ENCODE results near the gene NBL1. TPM values are rescaled to one million over a fixed set of nuclear protein-coding genes. Genes with fewer than 3 reads are reported as not detected.
"Not testable (repeated sequence)": the region's sequence is repeated elsewhere in the genome, so short reads cannot be mapped to it uniquely, and the experiment has no call there.

The NBL1 gene
- total RNA-seq, 1 donor from 2014 or later: 55.9 TPM

GRCh38 chr1:19619697-19620384 lies 24.3 kb upstream of the NBL1 start:
- DNase-seq (ENCODE audit: low spot score): no peak
- intact Hi-C loops (cut with DNase I): no loop called here

GRCh38 chr1:19620786-19621185 lies 23.3 kb upstream of the NBL1 start:
- DNase-seq (ENCODE audit: low spot score): no peak
- intact Hi-C loops (cut with DNase I): no loop called here

GRCh38 chr1:19621274-19621950 lies 22.7 kb upstream of the NBL1 start:
- intact Hi-C loops (cut with DNase I): no loop called here

DNA sequence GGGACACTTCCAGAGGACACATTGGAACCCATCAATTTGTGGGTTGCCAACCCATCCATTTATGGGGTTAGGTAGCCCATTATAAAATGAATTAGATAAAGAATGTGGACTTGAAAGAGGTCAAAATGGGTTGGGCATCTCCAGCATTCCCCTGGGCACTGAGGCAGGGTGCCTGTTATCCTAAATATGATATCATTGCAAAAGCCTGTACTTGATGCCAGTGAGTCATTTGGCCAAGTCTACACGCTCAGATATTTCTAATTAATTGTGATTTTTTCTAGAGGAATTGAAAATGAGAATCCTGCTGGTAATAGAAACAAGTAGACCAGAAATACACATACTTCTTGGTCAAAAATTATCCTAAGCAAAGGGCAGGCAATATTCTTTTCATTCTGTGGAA lies 21.9 kb upstream of the NBL1 start:
- intact Hi-C loops (cut with DNase I): no loop called here

More at GRCh38 chr1:19621274-19621950, 22.7 kb upstream of the NBL1 start:
- DNase-seq (ENCODE audit: low spot score): no peak

DNA sequence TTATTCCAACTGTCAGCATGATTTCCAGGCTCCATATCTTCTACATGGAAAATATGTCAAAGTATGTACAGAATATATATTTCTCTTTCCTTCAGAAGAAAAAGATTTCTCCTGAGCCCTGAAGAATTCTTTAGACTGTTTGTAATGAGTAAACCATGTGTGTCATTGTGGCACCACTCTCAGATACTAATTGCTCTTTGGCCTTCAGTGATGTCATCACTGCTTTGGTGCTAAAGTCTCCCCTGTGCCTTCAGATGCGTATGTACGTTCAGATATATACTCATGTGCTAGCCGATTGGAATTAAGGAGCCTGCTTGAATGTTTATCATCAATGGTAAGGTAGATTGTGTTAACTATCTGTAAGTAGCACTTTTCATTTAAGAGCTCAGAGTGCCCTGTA lies 20.6 kb upstream of the NBL1 start:
- DNase-seq (ENCODE audit: low spot score): no peak
- intact Hi-C loops (cut with DNase I): no loop called here

More for the DNA sequence above, 21.9 kb upstream of the NBL1 start:
- no peak for DNase-seq (ENCODE audit: low spot score)

DNA sequence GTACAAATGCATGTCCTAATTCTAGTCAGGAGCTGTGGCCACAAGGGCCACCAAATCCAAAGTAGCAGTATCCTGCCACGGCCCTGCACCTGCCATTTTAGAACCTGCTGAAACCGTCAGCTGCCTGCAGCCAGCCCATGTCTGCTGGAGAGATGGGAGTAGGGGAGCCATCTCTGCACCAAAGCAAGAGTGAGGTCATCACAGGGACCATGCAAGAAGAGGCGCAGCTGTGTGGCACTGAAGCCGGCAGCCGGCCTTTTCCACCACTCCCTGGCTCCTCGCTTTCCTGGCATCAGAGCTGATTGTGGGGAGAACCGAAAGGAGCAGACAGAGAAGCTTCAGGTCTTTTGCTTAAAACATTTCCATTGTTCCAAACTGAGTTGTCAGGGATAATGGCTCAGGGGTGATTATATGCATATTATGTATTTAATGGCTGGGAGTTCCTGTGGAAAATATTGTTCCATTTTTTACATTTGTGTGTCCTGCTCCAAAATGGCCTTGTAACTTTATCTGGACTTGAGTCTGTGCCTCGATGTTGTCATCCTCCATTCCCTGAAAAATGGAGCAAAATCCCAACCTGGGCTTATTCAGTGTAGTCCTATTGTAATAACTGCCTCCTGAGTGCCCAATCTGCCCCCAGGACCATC lies 18.7 kb upstream of the NBL1 start:
- no peak for DNase-seq (ENCODE audit: low spot score)
- intact Hi-C loops (cut with DNase I): no loop called here

GRCh38 chr1:19628879-19629278 lies 15.2 kb upstream of the NBL1 start:
- intact Hi-C loops (cut with DNase I): no loop called here
- DNase-seq (ENCODE audit: low spot score): no peak

GRCh38 chr1:19629357-19629756 lies 14.8 kb upstream of the NBL1 start:
- intact Hi-C loops (cut with DNase I): no loop called here
- no peak for DNase-seq (ENCODE audit: low spot score)

- intact Hi-C loops (cut with DNase I): not testable (repeated sequence)
Observed at GRCh38 chr1:19630192-19630591, 13.9 kb upstream of the NBL1 start.

GRCh38 chr1:19630720-19631395 lies 13.3 kb upstream of the NBL1 start:
- intact Hi-C loops (cut with DNase I): no loop called here
- no peak for DNase-seq (ENCODE audit: low spot score)

More at GRCh38 chr1:19630192-19630591, 13.9 kb upstream of the NBL1 start:
- DNase-seq (ENCODE audit: low spot score): not testable (repeated sequence)

GRCh38 chr1:19632211-19632610 lies 11.9 kb upstream of the NBL1 start:
- no peak for DNase-seq (ENCODE audit: low spot score)
- intact Hi-C loops (cut with DNase I): no loop called here

DNA sequence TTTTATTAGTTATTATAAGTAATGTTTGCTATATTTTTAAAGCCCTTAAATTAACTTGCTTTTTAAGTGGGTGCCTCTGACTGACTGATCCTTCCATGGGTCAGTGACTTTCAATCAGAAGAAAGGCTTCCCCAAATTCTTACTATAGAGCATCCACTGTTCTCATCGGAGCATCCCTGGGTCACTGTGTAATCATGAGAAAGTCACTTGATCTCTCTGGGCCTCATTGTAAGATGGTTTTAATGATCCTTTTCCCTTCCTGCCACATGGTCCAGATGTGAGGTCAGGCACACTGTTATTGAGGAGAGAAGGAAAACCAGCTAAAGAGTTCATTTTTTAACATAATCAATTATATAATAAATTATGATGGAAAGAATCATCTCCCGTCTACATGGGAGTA lies 11.0 kb upstream of the NBL1 start:
- intact Hi-C loops (cut with DNase I): no loop called here
- no peak for DNase-seq (ENCODE audit: low spot score)

DNA sequence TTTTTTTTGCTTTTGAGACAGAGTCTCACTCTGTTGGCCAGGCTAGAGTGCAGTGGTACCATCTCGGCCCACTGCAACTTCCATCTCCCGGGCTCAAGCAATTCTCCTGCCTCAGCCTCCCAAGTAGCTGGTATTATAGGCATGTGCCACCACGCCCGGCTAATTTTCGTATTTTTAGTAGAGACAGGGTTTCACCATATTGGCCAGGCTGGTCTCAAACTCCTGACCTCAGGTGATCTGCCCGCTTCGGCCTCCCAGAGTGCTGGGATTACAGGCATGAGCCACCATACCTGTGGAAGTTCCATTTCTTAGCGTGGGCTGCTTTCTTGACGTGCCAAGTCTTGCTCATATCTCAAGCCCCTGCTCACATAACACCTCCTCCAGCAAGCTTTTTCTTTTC lies 9.0 kb upstream of the NBL1 start:
- intact Hi-C loops (cut with DNase I): not testable (repeated sequence)

GRCh38 chr1:19635646-19636045 lies 8.5 kb upstream of the NBL1 start:
- intact Hi-C loops (cut with DNase I): no loop called here
- no peak for DNase-seq (ENCODE audit: low spot score)

More for the DNA sequence above, 9.0 kb upstream of the NBL1 start:
- not testable (repeated sequence) for DNase-seq (ENCODE audit: low spot score)

GRCh38 chr1:19636065-19636464 lies 8.0 kb upstream of the NBL1 start:
- intact Hi-C loops (cut with DNase I): no loop called here
- no peak for DNase-seq (ENCODE audit: low spot score)

DNA sequence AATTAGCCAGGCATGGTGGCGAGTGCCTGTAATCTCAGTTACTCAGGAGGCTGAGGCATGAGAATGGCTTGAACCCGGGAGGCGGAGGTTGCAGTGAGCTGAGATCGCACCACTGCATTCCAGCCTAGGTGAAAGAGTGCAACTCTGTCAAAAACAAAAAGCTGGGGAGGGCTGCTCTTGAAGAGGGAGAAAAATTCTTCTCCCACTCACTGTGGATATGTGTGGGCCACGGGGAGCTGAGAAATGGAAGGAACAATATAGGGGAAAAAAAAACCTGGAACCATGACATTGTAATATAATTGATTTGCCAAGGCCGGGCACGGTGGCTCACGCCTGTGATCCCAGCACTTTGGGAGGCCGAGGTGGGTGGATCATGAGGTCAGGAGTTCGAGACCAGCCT lies 7.4 kb upstream of the NBL1 start:
- DNase-seq (ENCODE audit: low spot score); intact Hi-C loops (cut with DNase I): not testable (repeated sequence)

DNA sequence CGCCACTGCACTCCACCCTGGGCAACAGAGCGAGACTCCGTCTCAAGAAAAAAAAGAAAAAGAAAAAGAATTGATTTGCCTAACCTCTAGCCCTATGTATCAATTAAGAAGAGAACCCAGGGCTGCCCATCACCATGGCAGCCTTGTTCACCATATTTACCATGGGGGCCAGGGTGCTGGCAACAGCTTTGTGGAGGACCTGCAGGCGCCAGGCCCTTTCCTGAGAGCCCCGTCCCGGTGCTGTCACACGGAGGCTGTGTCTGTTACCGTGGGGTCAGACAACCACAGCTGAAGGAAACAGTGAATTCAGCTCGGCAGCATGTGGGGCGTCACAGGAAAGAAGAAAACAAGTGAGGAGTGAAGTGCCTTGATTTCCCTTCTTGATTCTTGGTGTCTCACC lies 6.5 kb upstream of the NBL1 start:
- DNase-seq (ENCODE audit: low spot score): no peak
- intact Hi-C loops (cut with DNase I): no loop called here

- DNase-seq (ENCODE audit: low spot score); intact Hi-C loops (cut with DNase I): not testable (repeated sequence)
Observed at GRCh38 chr1:19639228-19639627, 4.9 kb upstream of the NBL1 start.

GRCh38 chr1:19639999-19640362 lies 4.1 kb upstream of the NBL1 start:
- no peak for DNase-seq (ENCODE audit: low spot score)
- intact Hi-C loops (cut with DNase I): loop anchor here (5.0 kb wide), 1 partner anchor 38 kb away; no protein-coding TSS in a partner anchor
